CD4-positive, alpha-beta T cell treated with Interleukin-1 beta for 1 hour (primary cell): ENCODE measurements around the gene ZNF507.
"Not testable (repeated sequence)": the region's sequence is repeated elsewhere in the genome, so short reads cannot be mapped to it uniquely, and the experiment has no call there.

Experiments
- DNase-seq, 2 donors: peaks; one replicate each; pipeline ENCODE4 v3.0.0-alpha.2; 2020 to 2022

ZNF507 gene

GRCh38 chr19:32416749-32417456, 71.5 kb downstream of the ZNF507 start:
- DNase-seq = no peak

DNA sequence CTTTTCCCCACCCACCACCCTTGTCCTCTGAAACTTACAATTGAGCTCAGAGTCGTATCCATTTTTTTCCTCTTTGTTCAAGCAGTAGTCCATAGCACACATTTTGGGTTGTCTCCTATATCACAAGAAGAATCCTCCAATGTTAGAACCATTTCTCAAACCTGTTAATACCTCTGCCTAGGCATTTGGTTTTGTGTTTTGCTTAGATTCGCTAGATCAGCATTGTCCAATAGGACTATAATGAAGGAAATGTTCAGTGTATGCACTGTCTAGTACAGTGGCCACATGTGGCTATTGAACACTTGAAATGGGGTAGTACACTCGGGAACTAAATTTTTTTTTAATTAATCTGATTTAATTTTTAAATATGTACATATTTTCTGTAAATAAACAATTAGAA, 72.7 kb downstream of the ZNF507 start:
- no peak for DNase-seq

DNA sequence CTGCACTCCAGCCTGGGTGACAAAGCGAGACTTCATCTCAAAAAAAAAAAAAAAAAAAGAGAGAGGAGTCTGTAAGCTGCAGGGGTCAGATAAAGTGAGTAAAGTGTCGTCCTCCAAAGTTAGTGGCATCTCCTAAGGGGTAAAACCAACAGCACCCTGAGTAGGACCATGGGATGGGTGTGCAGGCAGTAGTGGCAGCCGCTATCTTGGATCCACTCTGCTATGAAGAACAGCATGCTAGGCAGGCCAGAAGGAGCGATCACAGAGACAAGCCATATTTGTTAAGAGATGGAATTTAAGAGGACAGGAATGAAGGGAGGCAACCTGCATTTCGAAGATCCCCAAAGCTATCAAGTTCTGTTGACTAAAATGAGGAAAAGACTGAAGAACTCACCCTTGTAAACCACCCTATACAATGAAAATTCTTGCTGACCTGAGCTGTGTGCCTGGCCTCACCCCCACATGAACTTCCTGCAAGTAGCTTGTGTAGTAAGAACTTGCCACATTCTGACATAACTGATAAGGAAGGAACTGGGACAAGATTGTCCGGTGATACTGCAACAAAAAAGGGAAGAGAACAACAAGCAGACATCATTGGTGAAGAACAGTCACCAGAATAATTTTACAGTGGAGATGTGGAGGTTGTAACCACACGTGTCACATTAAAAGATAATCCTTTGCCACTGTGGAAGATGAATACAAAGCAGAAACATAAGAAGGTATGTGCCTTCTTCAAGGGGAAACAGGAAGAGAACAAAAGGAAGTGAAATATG, 76.4 kb downstream of the ZNF507 start:
- DNase-seq = no peak

DNA sequence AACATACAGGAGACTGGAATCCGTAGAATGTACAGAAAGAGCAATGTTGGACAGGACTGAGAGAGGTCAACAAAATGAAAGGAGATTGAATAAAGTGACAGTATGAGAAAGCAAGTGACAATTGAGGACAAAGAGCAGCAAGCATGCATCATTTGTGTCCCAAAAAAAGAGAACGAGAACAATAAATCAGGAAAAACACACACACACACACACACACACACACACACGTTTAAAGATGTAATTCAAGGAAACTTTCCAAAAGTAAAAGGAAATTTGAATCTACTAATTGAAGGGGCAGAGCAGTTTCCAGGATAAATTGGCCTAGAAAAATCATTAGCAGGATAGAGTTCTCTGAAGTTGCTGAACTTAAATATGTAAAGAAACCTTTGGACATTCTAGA, 77.0 kb downstream of the ZNF507 start:
- DNase-seq = no peak

DNA sequence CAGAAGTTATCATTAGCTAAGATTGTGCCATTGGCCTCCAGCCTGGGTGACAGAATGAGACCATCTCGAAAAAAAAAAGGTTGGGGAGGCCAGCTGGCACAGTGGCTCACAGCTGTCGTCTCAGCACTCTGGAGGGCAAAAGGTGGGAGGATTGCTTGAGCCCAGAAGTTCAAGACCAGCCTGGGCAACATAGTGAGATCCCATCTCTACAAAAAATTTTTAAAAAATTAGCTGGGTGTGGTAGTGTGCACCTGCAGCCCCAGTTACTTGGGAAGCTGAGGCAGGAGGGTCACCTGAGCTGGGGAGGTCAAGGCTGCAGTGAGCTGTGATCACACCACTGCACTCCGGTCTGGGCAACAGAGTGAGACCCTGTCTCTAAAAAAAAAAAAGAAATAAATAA, 78.5 kb downstream of the ZNF507 start:
- not testable (repeated sequence) for DNase-seq

DNA sequence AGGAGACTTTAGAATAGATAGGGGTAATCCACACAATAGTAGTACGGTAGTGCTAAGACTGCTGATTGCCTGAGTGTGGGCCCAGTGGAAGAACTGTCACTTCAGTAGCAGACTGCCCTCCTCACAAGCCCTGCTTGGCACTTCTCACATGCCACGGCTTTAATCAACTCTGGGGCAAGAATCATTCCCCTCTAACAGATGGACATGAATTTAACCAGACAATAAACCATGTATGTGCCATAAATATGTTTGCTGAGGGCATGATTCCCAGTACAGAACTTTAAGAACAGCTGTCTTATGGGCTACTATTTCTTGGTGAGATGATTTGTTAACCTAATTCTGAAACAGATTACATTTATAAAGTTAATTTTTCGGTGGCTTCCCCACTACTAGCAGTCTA, 82.1 kb downstream of the ZNF507 start:
- DNase-seq = no peak

- DNase-seq = no peak
Measured at GRCh38 chr19:32436692-32437091, 91.3 kb downstream of the ZNF507 start.

DNA sequence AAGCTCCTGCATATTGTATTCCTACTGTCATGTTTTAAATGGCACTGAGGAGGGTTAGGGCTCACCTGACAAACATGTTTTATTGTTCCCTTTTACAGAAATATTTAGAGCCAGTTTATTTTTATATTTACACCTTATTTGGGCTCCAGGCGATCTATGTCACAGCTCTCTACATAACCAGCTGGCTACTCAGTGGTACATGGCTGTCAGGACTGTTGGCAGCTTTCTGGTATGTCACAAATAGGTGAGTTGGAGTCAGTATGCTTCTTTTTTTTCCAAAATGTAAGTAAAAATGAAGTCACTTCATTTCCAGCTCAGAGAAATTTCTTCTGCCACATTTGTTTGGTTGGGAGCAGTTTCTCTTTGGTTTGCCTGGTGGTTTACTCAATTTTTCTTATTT, 91.7 kb downstream of the ZNF507 start:
- DNase-seq = no peak
